HUES48 (cell line): Measurements from ENCODE around the gene USH1G.

Experiments
- H3K27ac ChIP-seq: one replicate; pipeline ENCODE4 v1.7.0; 2013; ENCODE audit warnings: low read depth, low read length, inconsistent platforms
- H3K27me3 ChIP-seq: 2 replicates; pipeline ENCODE4 v1.6.1; 2013; ENCODE audit warnings: mild to moderate bottlenecking, low read length; ENCODE audit not compliant: control insufficient read depth, insufficient read depth
- H3K36me3 ChIP-seq: 2 replicates; pipeline ENCODE4 v1.6.1; 2013; ENCODE audit warnings: low read length; ENCODE audit not compliant: control insufficient read depth, insufficient read depth
- H3K4me1 ChIP-seq: 2 replicates; pipeline ENCODE4 v1.6.1; 2013; ENCODE audit warnings: mild to moderate bottlenecking, low read length; ENCODE audit not compliant: control insufficient read depth, insufficient read depth
- H3K4me3 ChIP-seq: 2 replicates; pipeline ENCODE4 v1.5.1; 2013; ENCODE audit warnings: mild to moderate bottlenecking, low read depth, low read length
- H3K9ac ChIP-seq: 2 replicates; pipeline ENCODE4 v1.6.1; 2013; ENCODE audit warnings: mild to moderate bottlenecking, low read depth, low read length, moderate library complexity
- H3K9me3 ChIP-seq: 2 replicates; pipeline ENCODE4 v1.6.1; 2013; ENCODE audit warnings: low read length; ENCODE audit not compliant: control insufficient read depth, insufficient read depth

USH1G gene

GRCh38 chr17:74952431-74953133, 29.5 kb upstream of the USH1G start:
- Histone ChIP-seq H3K36me3 (no peaks in the 10 kb centered on the region), H3K27me3 (no peaks in the 10 kb centered on the region), H3K9me3 (no peaks in the 10 kb centered on the region), H3K9ac (no peak overlapping the region), H3K4me3 (no peak overlapping the region), H3K27ac (no peak overlapping the region), H3K4me1 (peaks cover 3% of the 10 kb centered on the region; the same call in 1 of the 2 replicates)

- no peaks in the 10 kb centered on the region for H3K27me3 ChIP-seq
- no peak overlapping the region for H3K27ac ChIP-seq
- peaks cover 3% of the 10 kb centered on the region; the same call in 1 of the 2 replicates for H3K4me1 ChIP-seq
- H3K9me3 ChIP-seq, result no peaks in the 10 kb centered on the region
- no peak overlapping the region for H3K4me3 ChIP-seq
- no peak overlapping the region for H3K9ac ChIP-seq
- no peaks in the 10 kb centered on the region for H3K36me3 ChIP-seq
These were observed 28.8 kb upstream of the USH1G start for GRCh38 chr17:74951680-74952421.

- H3K27me3 ChIP-seq, result no peaks in the 10 kb centered on the region
- H3K9ac ChIP-seq, result no peak overlapping the region
These were observed 28.0 kb upstream of the USH1G start for GRCh38 chr17:74951065-74951464.

GRCh38 chr17:74950207-74950606, 27.2 kb upstream of the USH1G start:
- Histone ChIP-seq H3K9ac (no peak overlapping the region), H3K36me3 (no peaks in the 10 kb centered on the region), H3K4me1 (peaks cover 3% of the 10 kb centered on the region; the same call in 1 of the 2 replicates), H3K4me3 (no peak overlapping the region), H3K9me3 (no peaks in the 10 kb centered on the region), H3K27me3 (no peaks in the 10 kb centered on the region), H3K27ac (no peak overlapping the region)

More at GRCh38 chr17:74951065-74951464, 28.0 kb upstream of the USH1G start:
- no peak overlapping the region for H3K27ac ChIP-seq
- no peak overlapping the region for H3K4me3 ChIP-seq
- H3K36me3 ChIP-seq, result no peaks in the 10 kb centered on the region
- no peaks in the 10 kb centered on the region for H3K9me3 ChIP-seq
- peaks cover 3% of the 10 kb centered on the region; the same call in 1 of the 2 replicates for H3K4me1 ChIP-seq

- H3K36me3 ChIP-seq, result no peaks in the 10 kb centered on the region
- no peaks in the 10 kb centered on the region for H3K27me3 ChIP-seq
- H3K9me3 ChIP-seq, result no peaks in the 10 kb centered on the region
- H3K27ac ChIP-seq, result no peak overlapping the region
- no peak overlapping the region for H3K9ac ChIP-seq
- H3K4me3 ChIP-seq, result no peak overlapping the region
- H3K4me1 ChIP-seq, result peaks cover 3% of the 10 kb centered on the region; the same call in 1 of the 2 replicates
These were observed 26.5 kb upstream of the USH1G start for GRCh38 chr17:74949455-74950115.

GRCh38 chr17:74947041-74947754, 24.1 kb upstream of the USH1G start:
- H3K4me3 ChIP-seq, result no peak overlapping the region
- H3K4me1 ChIP-seq, result peaks cover 8% of the 10 kb centered on the region
- H3K36me3 ChIP-seq, result no peaks in the 10 kb centered on the region
- no peak overlapping the region for H3K27ac ChIP-seq
- no peaks in the 10 kb centered on the region for H3K9me3 ChIP-seq
- no peaks in the 10 kb centered on the region for H3K27me3 ChIP-seq
- no peak overlapping the region for H3K9ac ChIP-seq

GRCh38 chr17:74946641-74947040, 23.6 kb upstream of the USH1G start:
- Histone ChIP-seq H3K4me3 (no peak overlapping the region), H3K36me3 (no peaks in the 10 kb centered on the region), H3K9me3 (no peaks in the 10 kb centered on the region), H3K27me3 (no peaks in the 10 kb centered on the region), H3K4me1 (peaks cover 7% of the 10 kb centered on the region), H3K27ac (no peak overlapping the region), H3K9ac (no peak overlapping the region)

GRCh38 chr17:74945543-74945942, 22.5 kb upstream of the USH1G start:
- H3K4me3 ChIP-seq, result no peak overlapping the region
- no peaks in the 10 kb centered on the region for H3K27me3 ChIP-seq

GRCh38 chr17:74943808-74944522, 20.9 kb upstream of the USH1G start:
- H3K4me3 ChIP-seq, result no peak overlapping the region
- H3K36me3 ChIP-seq, result no peaks in the 10 kb centered on the region
- H3K27ac ChIP-seq, result no peak overlapping the region
- H3K4me1 ChIP-seq, result peaks cover 7% of the 10 kb centered on the region
- peaks cover 7% of the 10 kb centered on the region for H3K27me3 ChIP-seq
- no peaks in the 10 kb centered on the region for H3K9me3 ChIP-seq
- no peak overlapping the region for H3K9ac ChIP-seq

More at GRCh38 chr17:74945543-74945942, 22.5 kb upstream of the USH1G start:
- Histone ChIP-seq H3K9me3 (no peaks in the 10 kb centered on the region), H3K9ac (no peak overlapping the region), H3K27ac (no peak overlapping the region), H3K4me1 (peaks cover 7% of the 10 kb centered on the region), H3K36me3 (no peaks in the 10 kb centered on the region)

- Histone ChIP-seq H3K36me3 (no peaks in the 10 kb centered on the region), H3K9ac (no peak overlapping the region), H3K9me3 (no peaks in the 10 kb centered on the region), H3K27me3 (peaks cover 34% of the 10 kb centered on the region), H3K4me3 (no peak overlapping the region), H3K4me1 (peaks cover 7% of the 10 kb centered on the region), H3K27ac (no peak overlapping the region)
These were observed 18.2 kb upstream of the USH1G start for GRCh38 chr17:74941128-74941725.
